ENCODE results near the gene CSTF1.

GRCh38 chr20:56406910-56407309, 14.5 kb downstream of the CSTF1 start:
- TF ChIP-seq CTCF (IDR thresholded peaks at IDR 0.05 in 8 of 11, conservative IDR thresholded peaks at IDR 0.05 in 3 of 11) (no peak), POLR2A (IDR thresholded peaks at IDR 0.05) (no peak)
